ENCODE results near the gene SCO2. TPM values are rescaled to one million over a fixed set of nuclear protein-coding genes. Genes with fewer than 3 reads are reported as not detected.

Gene SCO2
- total and polyA plus RNA-seq, 2 of the 13 experiments (the other 11 are each of a cell fraction or from before 2014, with no cell fraction given), result 0.32 to 3.7 TPM

- no peak for TF ChIP-seq ZMAT5 (CRISPR knock-in tag; IDR thresholded peaks at IDR 0.05; ENCODE audit: borderline replicate concordance, low read depth)
- peak; percentile 71; the same call in 1 of the 2 replicates for TF ChIP-seq ZNF691 (CRISPR knock-in tag; IDR thresholded peaks at IDR 0.05; ENCODE audit: borderline replicate concordance, low read depth)
- TF ChIP-seq JUND (CRISPR knock-in tag; IDR thresholded peaks at IDR 0.05), result peak; percentile 64; the same call in 1 of the 2 replicates
- peak; percentile 32 for TF ChIP-seq TEAD3 (CRISPR knock-in tag; optimal IDR thresholded peaks at IDR 0.05; ENCODE audit: borderline replicate concordance)
- 0 out of 2 replicates have a peak, but pooled peaks have one; percentile 28 for TF ChIP-seq HNRNPL (IDR thresholded peaks at IDR 0.05; ENCODE audit: low read depth, low read length)
- TF ChIP-seq ATRX (CRISPR knock-in tag; IDR thresholded peaks at IDR 0.05; ENCODE audit: borderline replicate concordance), result no peak
- TF ChIP-seq ZNF281 (CRISPR knock-in tag; IDR thresholded peaks at IDR 0.05; ENCODE audit: borderline replicate concordance), result peak; percentile 23; the same call in 1 of the 2 replicates
- peak; percentile 99 for TF ChIP-seq GATAD1 (CRISPR knock-in tag; IDR thresholded peaks at IDR 0.05)
- no peak for TF ChIP-seq ZNF546 (CRISPR knock-in tag; conservative IDR thresholded peaks at IDR 0.05)
- no peak for TF ChIP-seq SP1 (IDR thresholded peaks at IDR 0.05)
- TF ChIP-seq SP1 (CRISPR knock-in tag; IDR thresholded peaks at IDR 0.05), result peak; percentile 85
- peak; percentile 88 for TF ChIP-seq ZNF574 (CRISPR knock-in tag; IDR thresholded peaks at IDR 0.05)
- TF ChIP-seq MTA1 (CRISPR knock-in tag; IDR thresholded peaks at IDR 0.05; ENCODE audit: borderline replicate concordance), result peak; percentile 53; the same call in 1 of the 2 replicates
- peak; percentile 96 for TF ChIP-seq ATF1 (CRISPR knock-in tag; IDR thresholded peaks at IDR 0.05)
- TF ChIP-seq AGO1 (IDR thresholded peaks at IDR 0.05; ENCODE audit: low read depth, low read length, poor library complexity, severe bottlenecking), result no peak
- peak; percentile 42; the same call in 1 of the 2 replicates for TF ChIP-seq NKX3-1 (CRISPR knock-in tag; IDR thresholded peaks at IDR 0.05)
- TF ChIP-seq NFKB2 (CRISPR knock-in tag; IDR thresholded peaks at IDR 0.05; ENCODE audit: borderline replicate concordance), result peak; percentile 86; the same call in 1 of the 2 replicates
- peak; percentile 53 for TF ChIP-seq SKI (IDR thresholded peaks at IDR 0.05; ENCODE audit: partially characterized antibody)
- peak; percentile 91 for TF ChIP-seq PHF20 (CRISPR knock-in tag; IDR thresholded peaks at IDR 0.05)
- no peak for TF ChIP-seq ZNF121 (CRISPR knock-in tag; IDR thresholded peaks at IDR 0.05)
- no peak for TF ChIP-seq NAIF1 (CRISPR knock-in tag; IDR thresholded peaks at IDR 0.05; ENCODE audit: borderline replicate concordance)
- TF ChIP-seq SIX4 (CRISPR knock-in tag; IDR thresholded peaks at IDR 0.05), result no peak
- TF ChIP-seq MED8 (CRISPR knock-in tag; IDR thresholded peaks at IDR 0.05; ENCODE audit: insufficient replicate concordance), result peak; percentile 60
Observed at GRCh38 chr22:50507991-50508884, 17.2 kb downstream of the SCO2 start, which contains the start of gene NCAPH2 (continued).

Measured in HepG2 (cell line).